Activated CD8-positive, alpha-beta memory T cell treated with anti-CD3 and anti-CD28 coated beads, Interleukin-2, amount 50 U/mL, for 24 hours (primary cell): ENCODE measurements around the gene ZRANB3.
"Not testable (repeated sequence)": the region's sequence is repeated elsewhere in the genome, so short reads cannot be mapped to it uniquely, and the experiment has no call there.

Experiments
- DNase-seq: peaks from one replicate; pipeline ENCODE4 v3.0.0-alpha.2; 2020; ENCODE audit errors: extremely low read depth

The ZRANB3 gene

GRCh38 chr2:135327146-135327545 is 203.9 kb downstream of the ZRANB3 start:
- no peak for DNase-seq

GRCh38 chr2:135320465-135321355 is 210.3 kb downstream of the ZRANB3 start:
- no peak for DNase-seq

- no peak for DNase-seq
Observed at GRCh38 chr2:135318808-135319207, 212.2 kb downstream of the ZRANB3 start.

- no peak for DNase-seq
Observed at GRCh38 chr2:135317375-135317774, 213.6 kb downstream of the ZRANB3 start.

- DNase-seq, result no peak
Observed at GRCh38 chr2:135311962-135312361, 219.1 kb downstream of the ZRANB3 start.

- DNase-seq, result no peak
Observed at GRCh38 chr2:135311268-135311667, 219.8 kb downstream of the ZRANB3 start.

GRCh38 chr2:135304694-135305093 is 226.3 kb downstream of the ZRANB3 start:
- DNase-seq, result no peak

GRCh38 chr2:135299658-135300244 is 231.3 kb downstream of the ZRANB3 start:
- no peak for DNase-seq

GRCh38 chr2:135299165-135299564 is 231.9 kb downstream of the ZRANB3 start:
- no peak for DNase-seq

GRCh38 chr2:135287121-135287520 is 243.9 kb downstream of the ZRANB3 start:
- not testable (repeated sequence) for DNase-seq

- no peak for DNase-seq
Observed at GRCh38 chr2:135285391-135285790, 245.6 kb downstream of the ZRANB3 start.

- no peak for DNase-seq
Observed at GRCh38 chr2:135281379-135281778, 249.6 kb downstream of the ZRANB3 start.

GRCh38 chr2:135279209-135279608 is 251.8 kb downstream of the ZRANB3 start:
- DNase-seq, result no peak

- DNase-seq, result no peak
Observed at GRCh38 chr2:135276525-135276924, 254.5 kb downstream of the ZRANB3 start.

GRCh38 chr2:135271006-135271405 is 260.0 kb downstream of the ZRANB3 start:
- no peak for DNase-seq

- no peak for DNase-seq
Observed at GRCh38 chr2:135265960-135266490, 265.0 kb downstream of the ZRANB3 start.

GRCh38 chr2:135259123-135259522 is 271.9 kb downstream of the ZRANB3 start:
- no peak for DNase-seq

GRCh38 chr2:135258193-135258592 is 272.8 kb downstream of the ZRANB3 start:
- DNase-seq, result no peak

- DNase-seq, result no peak
Observed at GRCh38 chr2:135257383-135258090, 273.5 kb downstream of the ZRANB3 start.

GRCh38 chr2:135256531-135257260 is 274.3 kb downstream of the ZRANB3 start:
- DNase-seq, result no peak

- no peak for DNase-seq
Observed at GRCh38 chr2:135255208-135255607, 275.8 kb downstream of the ZRANB3 start.
